GM23248 (cell line): ENCODE measurements around the gene IFIT1. TPM values are rescaled to one million over a fixed set of nuclear protein-coding genes. Genes with fewer than 3 reads are reported as not detected.

Experiments used
- DNase-seq: peaks from one replicate; pipeline ENCODE4 v3.0.0-alpha.2; 2015
- H2AFZ ChIP-seq: fragments of 200-600 bp; sonication (generic); 2 replicates; pipeline ENCODE4 v1.6.1; 2016; ENCODE audit warnings: antibody characterized with exemption
- H3F3A ChIP-seq: fragments of 200-600 bp; sonication (generic); 2 replicates; pipeline ENCODE4 v1.6.1; 2016; ENCODE audit warnings: mild to moderate bottlenecking, antibody characterized with exemption, mixed run types; ENCODE audit not compliant: insufficient read depth
- H3K27ac ChIP-seq: fragments of 200-600 bp; sonication (generic); 2 replicates; pipeline ENCODE4 v1.5.1; 2016; ENCODE audit warnings: mild to moderate bottlenecking
- H3K27me3 ChIP-seq: fragments of 200-600 bp; sonication (generic); replicated peaks from 2 replicates; pipeline ENCODE4 v1.6.1; 2016; ENCODE audit warnings: mild to moderate bottlenecking; ENCODE audit not compliant: insufficient read depth
- H3K36me3 ChIP-seq: fragments of 200-600 bp; sonication (generic); 2 replicates; pipeline ENCODE4 v1.6.1; 2016; ENCODE audit warnings: low read depth, mild to moderate bottlenecking
- H3K4me1 ChIP-seq: fragments of 200-600 bp; sonication (generic); 2 replicates; pipeline ENCODE4 v1.6.1; 2016; ENCODE audit warnings: mild to moderate bottlenecking; ENCODE audit not compliant: insufficient read depth
- H3K4me2 ChIP-seq: fragments of 200-600 bp; sonication (generic); one replicate; pipeline ENCODE4 v1.6.1; 2016; ENCODE audit warnings: mild to moderate bottlenecking; ENCODE audit not compliant: unreplicated experiment
- H3K4me3 ChIP-seq: fragments of 200-600 bp; sonication (generic); 2 replicates; pipeline ENCODE4 v1.5.1; 2016; ENCODE audit warnings: mild to moderate bottlenecking
- H3K79me2 ChIP-seq: fragments of 200-600 bp; sonication (generic); 2 replicates; pipeline ENCODE4 v1.6.1; 2016; ENCODE audit warnings: mild to moderate bottlenecking; ENCODE audit not compliant: insufficient read depth
- H3K9ac ChIP-seq: fragments of 200-600 bp; sonication (generic); 2 replicates; pipeline ENCODE4 v1.6.1; 2016; ENCODE audit warnings: mild to moderate bottlenecking
- H3K9me2 ChIP-seq: fragments of 200-600 bp; sonication (generic); 2 replicates; pipeline ENCODE4 v1.6.1; 2016; ENCODE audit warnings: mixed run types, mild to moderate bottlenecking, moderate library complexity; ENCODE audit not compliant: insufficient read depth
- H3K9me3 ChIP-seq: fragments of 200-600 bp; sonication (generic); one replicate; pipeline ENCODE4 v1.6.1; 2017; ENCODE audit warnings: low read depth
- H4K20me1 ChIP-seq: fragments of 200-600 bp; sonication (generic); 2 replicates; pipeline ENCODE4 v1.6.0; 2016; ENCODE audit not compliant: insufficient read depth
- EZH2 ChIP-seq: fragments of 200-600 bp; sonication (generic); IDR thresholded peaks from 2 replicates; pipeline ENCODE4 v1.6.1; 2018; ENCODE audit warnings: antibody characterized with exemption, mild to moderate bottlenecking; ENCODE audit not compliant: insufficient read depth, poor library complexity, severe bottlenecking
- EZH2phosphoT487 ChIP-seq: fragments of 200-600 bp; sonication (generic); IDR thresholded peaks from 2 replicates; pipeline ENCODE4 v1.6.1; 2018; ENCODE audit warnings: antibody characterized with exemption, moderate library complexity, mild to moderate bottlenecking, low read depth; ENCODE audit not compliant: insufficient read depth
- WGBS, 2 experiments: methylation state at CpG; one replicate each; pipeline ENCODE4 v1.1.6; 2015 to 2017; ENCODE audit warnings: low lambda C conversion rate in 2 of 2, low coverage in 1 of 2; ENCODE audit errors: missing lambda C conversion rate in 2 of 2; 5-methylcytosine and 5-hydroxymethylcytosine counted together
- in situ Hi-C: fragments of 300-500 bp; cut with MboI; formaldehyde crosslinking; loops from 2 replicates; pipeline ENCODE4 v1.15.0; 2020
- polyA plus RNA-seq: library from polyadenylated mRNA; unstranded; fragments of >200 nt; fragmentation: Nextera tagmentation; extraction: Ambion mirVana; gene quantifications from 2 replicates; pipeline ENCODE4 v1.2.1, GENCODE V29; 2016
- total RNA-seq: library from RNA; depleted of rRNA; stranded (reverse); fragments of >200 nt; shearing (Covaris generic); gene quantifications from 2 replicates; pipeline ENCODE4 v1.2.3, GENCODE V29; 2014

IFIT1 gene
- total and polyA plus RNA-seq, 2 experiments from 2014 or later = 15.7 to 18.6 TPM

DNA sequence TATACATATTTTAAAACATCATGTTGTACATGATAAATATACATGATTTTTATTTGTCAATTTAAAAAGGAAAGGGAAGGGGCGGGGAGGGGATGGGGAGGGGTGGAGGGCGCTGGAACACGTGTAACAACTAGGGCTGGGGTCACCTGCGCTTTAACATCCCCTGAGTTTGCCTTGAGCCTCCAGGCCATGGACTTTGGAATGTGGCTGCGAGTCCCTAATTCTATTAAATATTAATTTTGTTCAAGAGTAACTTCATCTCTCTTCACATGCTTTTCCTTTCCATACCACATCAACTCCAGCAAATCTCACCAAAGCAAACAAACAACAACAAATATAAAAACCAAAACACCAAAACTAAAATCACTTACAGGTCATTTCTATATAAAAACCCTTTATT lies 32.6 kb downstream of the IFIT1 start:
- Histone ChIP-seq H2AFZ (no peak overlapping the region; the same call in 1 of the 2 replicates), H3K4me2 (no peak overlapping the region), H4K20me1 (no peaks in the 10 kb centered on the region), H3K9me2 (no peaks in the 10 kb centered on the region), H3K4me3 (no peak overlapping the region), H3K9ac (no peak overlapping the region), H3K9me3 (no peaks in the 10 kb centered on the region), H3K4me1 (peaks cover 23% of the 10 kb centered on the region), H3K27me3 (no peaks in the 10 kb centered on the region), H3K79me2 (no peaks in the 10 kb centered on the region), H3F3A (peaks cover 7% of the 10 kb centered on the region; the same call in 1 of the 2 replicates), H3K36me3 (peaks cover 4% of the 10 kb centered on the region; the same call in 1 of the 2 replicates), H3K27ac (no peak overlapping the region)
- 90 to 92% methylated on average over 5 of the region's 5 CpGs for WGBS, 2 experiments
- DNase-seq = no peak
- TF ChIP-seq EZH2 (no peak), EZH2phosphoT487 (no peak)
- in situ Hi-C loops = loop anchor here (25.0 kb wide), 1 partner anchor 287 kb away; the partner anchor contains the start of gene KIF20B

DNA sequence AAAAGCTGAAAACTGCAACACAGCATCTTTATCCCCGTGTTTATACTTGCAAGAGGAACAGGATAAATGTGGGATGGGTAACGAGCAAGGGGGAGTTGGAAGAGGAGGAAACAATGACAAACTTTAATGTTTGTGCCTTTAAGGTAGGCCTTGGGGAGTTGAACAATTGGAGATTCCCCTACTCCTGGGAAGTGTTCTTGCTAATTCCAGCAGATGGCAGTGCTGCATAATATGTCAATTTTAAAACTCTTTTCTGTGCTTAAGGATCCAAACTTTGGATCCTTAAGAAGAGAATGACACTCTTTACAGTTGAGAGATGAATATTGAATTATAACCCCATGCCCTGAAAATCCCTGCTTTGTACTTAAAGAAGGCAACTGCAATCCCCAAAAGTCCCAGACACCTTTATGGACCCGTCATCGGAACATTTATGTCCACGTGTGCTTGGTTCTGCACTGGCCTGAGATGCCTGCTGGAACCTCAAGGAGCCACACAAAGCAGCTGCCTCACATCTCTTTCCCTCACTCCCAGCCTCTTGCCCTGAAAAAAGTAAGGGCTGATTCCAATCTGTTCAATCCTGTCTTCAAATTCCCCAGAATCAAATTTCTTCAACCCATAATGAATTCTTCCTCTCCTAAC lies 33.9 kb downstream of the IFIT1 start:
- in situ Hi-C loops = no loop called here
- Histone ChIP-seq H3K9me2 (no peaks in the 10 kb centered on the region), H3F3A (peaks cover 7% of the 10 kb centered on the region; the same call in 1 of the 2 replicates), H3K4me2 (no peak overlapping the region), H3K36me3 (no peaks in the 10 kb centered on the region), H3K27me3 (no peaks in the 10 kb centered on the region), H3K79me2 (no peaks in the 10 kb centered on the region), H3K4me3 (no peak overlapping the region), H2AFZ (0 out of 2 replicates have a peak overlapping the region, but pooled peaks have one; percentile 5), H3K9ac (no peak overlapping the region), H3K27ac (no peak overlapping the region), H3K9me3 (no peaks in the 10 kb centered on the region), H3K4me1 (peaks cover 23% of the 10 kb centered on the region), H4K20me1 (no peaks in the 10 kb centered on the region)
- no peak for TF ChIP-seq EZH2
- no peak for TF ChIP-seq EZH2phosphoT487
- WGBS, 2 experiments = 52 to 56% methylated on average over 5 of the region's 5 CpGs
- DNase-seq = peak; percentile 74

- no peak for TF ChIP-seq EZH2phosphoT487
- TF ChIP-seq EZH2 = no peak
- in situ Hi-C loops = no loop called here
- Histone ChIP-seq H3K27me3 (no peaks in the 10 kb centered on the region), H2AFZ (no peak overlapping the region), H3K79me2 (no peaks in the 10 kb centered on the region), H3K27ac (no peak overlapping the region), H3K36me3 (no peaks in the 10 kb centered on the region), H4K20me1 (no peaks in the 10 kb centered on the region), H3K9me2 (no peaks in the 10 kb centered on the region), H3F3A (peaks cover 7% of the 10 kb centered on the region; the same call in 1 of the 2 replicates), H3K4me3 (peak overlapping the region; percentile 24; the same call in 1 of the 2 replicates), H3K9me3 (no peaks in the 10 kb centered on the region), H3K4me2 (peak overlapping the region; percentile 83), H3K4me1 (peaks cover 33% of the 10 kb centered on the region), H3K9ac (no peak overlapping the region)
- peak; percentile 87 for DNase-seq
- WGBS, 2 experiments = 8 to 10% methylated on average over 4 of the region's 4 CpGs
These were observed 35.2 kb downstream of the IFIT1 start for GRCh38 chr10:89427629-89428028.

DNA sequence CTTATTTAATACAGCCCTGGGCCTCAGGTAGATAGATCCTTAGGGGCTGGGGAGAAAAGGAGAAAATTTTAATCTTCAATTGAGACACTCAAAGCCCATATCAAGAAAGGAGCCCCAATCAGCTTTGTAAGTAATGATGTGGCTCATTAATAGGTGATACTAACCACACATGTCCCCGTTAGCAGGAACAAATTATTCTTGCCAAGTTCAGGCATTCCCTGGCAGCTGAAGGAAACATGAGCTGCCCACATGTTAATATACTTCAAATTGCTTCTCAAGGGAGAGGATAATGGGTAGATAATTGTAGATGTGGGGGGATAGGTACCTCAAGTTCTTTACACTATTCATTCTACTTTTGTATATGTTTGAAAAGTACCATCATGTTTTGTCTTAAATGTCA lies 36.5 kb downstream of the IFIT1 start:
- no peaks in the 10 kb centered on the region for H3K36me3 ChIP-seq
- no peak overlapping the region for H3K27ac ChIP-seq
- H3F3A ChIP-seq = peaks cover 7% of the 10 kb centered on the region; the same call in 1 of the 2 replicates
- H3K27me3 ChIP-seq = no peaks in the 10 kb centered on the region
- 87 to 93% methylated on average over 1 of the region's 1 CpG for WGBS, 2 experiments
- no peak overlapping the region for H3K4me3 ChIP-seq
- no peaks in the 10 kb centered on the region for H3K79me2 ChIP-seq
- H3K9me2 ChIP-seq = no peaks in the 10 kb centered on the region
- in situ Hi-C loops = no loop called here
- H3K9me3 ChIP-seq = no peaks in the 10 kb centered on the region
- no peak for DNase-seq
- H2AFZ ChIP-seq = no peak overlapping the region
- no peak overlapping the region for H3K9ac ChIP-seq
- H4K20me1 ChIP-seq = no peaks in the 10 kb centered on the region
- no peak overlapping the region for H3K4me2 ChIP-seq
- no peak for TF ChIP-seq EZH2
- no peak for TF ChIP-seq EZH2phosphoT487
- H3K4me1 ChIP-seq = peaks cover 33% of the 10 kb centered on the region
